ENCODE results near the gene KRTAP19-1.
"Not testable (repeated sequence)": the region's sequence is repeated elsewhere in the genome, so short reads cannot be mapped to it uniquely, and the experiment has no call there.

Gene KRTAP19-1

DNA sequence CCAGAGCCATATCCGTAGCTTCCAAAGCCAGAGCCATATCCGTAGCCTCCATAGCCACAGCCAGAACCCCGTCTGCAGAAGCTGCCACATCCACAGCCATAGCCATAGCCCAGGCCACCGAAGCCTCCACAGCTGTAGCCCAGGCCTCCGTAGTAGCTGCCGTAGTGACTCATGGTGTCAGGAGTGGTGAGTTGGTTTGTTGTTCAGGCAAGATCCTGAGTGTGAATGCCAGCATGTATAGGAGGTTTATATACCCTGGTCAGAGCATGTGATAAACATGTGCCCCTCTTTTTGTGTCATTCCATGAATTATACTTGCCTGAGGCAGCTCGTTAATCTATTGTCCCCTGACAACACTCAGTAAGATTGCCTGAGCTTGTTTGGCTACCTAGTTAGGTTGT, at the start of gene KRTAP19-1:
Gene KRTAP19-1, minus strand, starts transcription at position 223 of the 400 bp plus-strand sequence. Its CDS starts 50 bp downstream, at position 173.
- DNase-seq, result no peak
- no peaks in the 10 kb centered on the region for H3K36me3 Mint-ChIP-seq (ENCODE audit: low read depth)

DNA sequence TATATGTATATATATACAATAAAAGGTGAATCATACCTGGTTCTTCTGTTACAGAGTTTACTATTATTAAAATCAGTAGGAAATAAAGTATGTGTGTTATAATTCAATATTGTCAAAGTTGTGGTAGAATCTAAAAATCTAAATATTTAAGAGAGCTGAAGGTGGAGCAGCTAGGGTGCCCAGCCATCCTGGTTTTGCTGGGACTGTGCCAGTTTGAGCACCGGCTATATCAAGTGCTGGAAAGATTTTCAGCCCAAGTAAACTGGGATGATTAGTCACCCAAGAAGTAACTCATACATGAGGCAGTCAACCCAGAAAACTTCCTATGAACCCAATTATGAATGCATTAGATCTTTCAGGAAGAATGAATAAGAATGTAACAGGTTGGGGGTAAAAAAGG, 38.7 kb upstream of the KRTAP19-1 start:
- no peak for DNase-seq
- no peak overlapping the region for H3K4me3 Mint-ChIP-seq
- no peaks in the 10 kb centered on the region for H3K36me3 Mint-ChIP-seq (ENCODE audit: low read depth)
- no peaks in the 10 kb centered on the region for H3K9me3 Mint-ChIP-seq
- no peak overlapping the region for H3K27ac Mint-ChIP-seq
- H3K4me1 Mint-ChIP-seq (ENCODE audit: low read depth), result no peaks in the 10 kb centered on the region
- H3K27me3 Mint-ChIP-seq, result no peaks in the 10 kb centered on the region

More for the DNA sequence above, at the start of gene KRTAP19-1:
- H3K4me1 Mint-ChIP-seq (ENCODE audit: low read depth), result no peaks in the 10 kb centered on the region
- no peaks in the 10 kb centered on the region for H3K9me3 Mint-ChIP-seq
- H3K27ac Mint-ChIP-seq, result no peak within 1 kb of the TSS
- no peak within 1 kb of the TSS for H3K4me3 Mint-ChIP-seq
- H3K27me3 Mint-ChIP-seq, result no peaks in the 10 kb centered on the region

DNA sequence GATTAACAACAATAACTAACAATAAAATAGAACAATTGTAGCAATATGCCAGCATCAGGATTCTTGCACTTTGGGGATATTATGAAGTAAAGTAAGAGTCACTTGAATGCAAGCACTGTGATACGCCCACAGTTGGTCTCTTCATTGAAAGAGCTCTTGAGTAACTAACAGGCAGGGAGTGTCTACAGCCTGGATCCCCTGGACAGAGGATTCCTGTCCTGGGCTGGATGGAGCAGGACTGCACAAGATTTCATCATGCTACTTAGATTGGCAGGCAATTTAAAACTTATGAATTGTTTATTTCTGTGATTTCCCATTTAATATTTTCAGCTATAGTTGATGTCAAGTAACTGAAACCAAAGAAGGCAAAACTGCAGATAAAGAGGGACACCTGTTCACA, 35.5 kb upstream of the KRTAP19-1 start:
- Mint-ChIP-seq H3K36me3 (ENCODE audit: low read depth) (no peaks in the 10 kb centered on the region), H3K4me3 (no peak overlapping the region), H3K27ac (no peak overlapping the region), H3K9me3 (no peaks in the 10 kb centered on the region), H3K4me1 (ENCODE audit: low read depth) (no peaks in the 10 kb centered on the region), H3K27me3 (no peaks in the 10 kb centered on the region)
- no peak for DNase-seq

DNA sequence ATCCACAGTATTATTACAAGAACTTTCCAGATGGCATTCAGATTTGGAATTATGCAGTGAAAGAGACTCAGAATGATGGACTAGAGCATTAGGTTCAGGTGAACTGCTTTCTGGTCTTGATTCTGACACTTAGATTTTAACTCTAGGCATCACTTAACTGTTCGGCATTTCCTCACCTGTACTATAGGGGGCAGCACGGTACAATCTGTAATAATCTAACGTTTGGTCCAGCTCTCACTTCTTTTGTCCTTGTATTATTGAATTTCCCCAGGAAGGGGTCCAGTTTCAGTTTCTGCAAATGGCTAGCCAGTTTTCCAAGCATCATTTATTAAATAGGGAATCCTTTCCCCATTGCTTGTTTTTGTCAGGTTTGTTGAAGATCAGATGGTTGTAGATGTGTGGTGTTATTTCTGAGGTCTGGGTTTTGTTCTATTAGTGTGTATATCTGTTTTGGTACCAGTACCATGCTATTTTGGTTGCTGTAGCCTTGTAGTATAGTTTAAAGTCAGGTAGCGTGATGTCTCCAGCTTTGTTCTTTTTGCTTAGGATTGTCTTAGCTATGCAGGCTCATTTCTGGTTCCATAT, 25.5 kb upstream of the KRTAP19-1 start:
- not testable (repeated sequence) for H3K4me1 Mint-ChIP-seq (ENCODE audit: low read depth); H3K27ac Mint-ChIP-seq; H3K36me3 Mint-ChIP-seq (ENCODE audit: low read depth); H3K4me3 Mint-ChIP-seq; H3K9me3 Mint-ChIP-seq; DNase-seq
- H3K27me3 Mint-ChIP-seq, result peaks cover 10% of the 10 kb centered on the region

DNA sequence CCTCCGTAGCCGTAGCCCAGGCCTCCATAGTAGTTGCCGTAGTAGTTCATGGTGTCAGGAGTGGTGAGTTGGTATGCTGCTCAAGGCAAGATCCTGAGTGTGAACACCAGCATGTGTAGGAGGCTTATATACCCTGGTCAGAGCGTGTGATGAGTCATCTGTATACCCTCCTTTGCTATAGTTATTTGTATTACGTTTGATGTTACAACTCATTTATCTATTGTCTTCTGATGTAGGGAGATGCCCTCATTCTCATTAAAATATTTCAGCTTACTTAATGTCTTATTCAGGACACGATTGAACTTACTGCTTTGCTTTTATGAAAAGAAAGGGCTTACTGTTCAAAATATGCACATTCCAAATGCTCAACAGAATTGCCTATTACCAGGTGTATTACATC, 21.9 kb upstream of the KRTAP19-1 start, which contains the start of gene KRTAP19-5:
Gene KRTAP19-5, minus strand, starts transcription at position 101 of the 400 bp plus-strand sequence. Its CDS starts 51 bp downstream, at position 50.
- Mint-ChIP-seq H3K4me1 (ENCODE audit: low read depth) (no peaks in the 10 kb centered on the region), H3K27me3 (peaks cover 10% of the 10 kb centered on the region), H3K36me3 (ENCODE audit: low read depth) (no peaks in the 10 kb centered on the region), H3K9me3 (no peaks in the 10 kb centered on the region), H3K27ac (no peak within 1 kb of the TSS), H3K4me3 (no peak within 1 kb of the TSS)
- no peak for DNase-seq

DNA sequence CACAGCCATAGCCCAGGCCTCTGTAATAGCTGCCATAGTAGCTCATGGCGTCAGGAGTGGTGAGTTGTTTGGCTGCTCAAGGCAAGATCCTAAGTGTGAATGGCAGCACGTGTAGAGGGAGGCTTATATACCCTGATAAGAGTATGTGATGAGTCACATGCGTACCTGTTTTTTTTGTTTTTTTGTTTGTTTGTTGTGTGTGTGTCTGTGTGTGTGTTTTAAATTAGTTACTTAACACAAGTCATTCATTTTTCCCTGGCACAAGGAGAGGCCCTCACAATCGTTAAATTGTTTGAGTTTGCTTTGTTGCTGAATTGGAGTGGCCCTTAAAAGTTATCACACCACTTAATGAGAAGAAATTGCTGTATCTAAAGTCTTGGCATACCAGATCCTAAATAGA, 16.9 kb upstream of the KRTAP19-1 start, which contains the start of gene KRTAP19-4:
Gene KRTAP19-4, minus strand, starts transcription at position 101 of the 400 bp plus-strand sequence. Its CDS starts 55 bp downstream, at position 46.
- DNase-seq, result no peak
- Mint-ChIP-seq H3K4me3 (no peak within 1 kb of the TSS), H3K9me3 (no peaks in the 10 kb centered on the region), H3K27me3 (no peaks in the 10 kb centered on the region), H3K27ac (no peak within 1 kb of the TSS), H3K4me1 (ENCODE audit: low read depth) (no peaks in the 10 kb centered on the region), H3K36me3 (ENCODE audit: low read depth) (no peaks in the 10 kb centered on the region)

DNA sequence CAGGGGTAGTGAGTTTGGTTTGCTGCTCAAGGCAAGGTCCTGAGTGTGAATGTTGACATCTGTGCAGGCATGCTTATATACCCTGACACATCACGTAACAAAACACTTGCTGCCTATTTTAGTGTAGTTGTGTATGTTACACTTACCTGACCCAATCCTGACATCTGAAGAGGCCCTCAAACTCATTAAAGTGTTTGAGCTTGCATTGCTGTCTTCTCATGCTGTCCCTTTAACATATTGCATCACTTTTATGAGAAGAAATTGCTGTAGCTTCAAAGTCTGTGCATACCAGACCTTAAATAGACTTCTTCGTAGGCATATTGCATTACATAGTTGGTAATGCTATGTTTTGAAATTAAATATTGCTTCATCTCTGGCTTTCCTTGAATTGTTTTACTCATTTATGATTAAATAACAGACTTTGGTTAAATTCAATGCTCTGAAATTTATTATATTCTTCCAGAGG, 11.8 kb upstream of the KRTAP19-1 start, which contains the start of gene KRTAP19-3:
Gene KRTAP19-3, minus strand, starts transcription at position 51 of the 466 bp plus-strand sequence. CDS start 56 bp downstream, outside the sequence.
- peaks cover 2% of the 10 kb centered on the region for H3K27me3 Mint-ChIP-seq
- H3K27ac Mint-ChIP-seq, result no peak within 1 kb of the TSS
- no peak within 1 kb of the TSS for H3K4me3 Mint-ChIP-seq
- no peak for DNase-seq
- H3K36me3 Mint-ChIP-seq (ENCODE audit: low read depth), result no peaks in the 10 kb centered on the region
- peaks cover 3% of the 10 kb centered on the region for H3K9me3 Mint-ChIP-seq
- no peaks in the 10 kb centered on the region for H3K4me1 Mint-ChIP-seq (ENCODE audit: low read depth)

DNA sequence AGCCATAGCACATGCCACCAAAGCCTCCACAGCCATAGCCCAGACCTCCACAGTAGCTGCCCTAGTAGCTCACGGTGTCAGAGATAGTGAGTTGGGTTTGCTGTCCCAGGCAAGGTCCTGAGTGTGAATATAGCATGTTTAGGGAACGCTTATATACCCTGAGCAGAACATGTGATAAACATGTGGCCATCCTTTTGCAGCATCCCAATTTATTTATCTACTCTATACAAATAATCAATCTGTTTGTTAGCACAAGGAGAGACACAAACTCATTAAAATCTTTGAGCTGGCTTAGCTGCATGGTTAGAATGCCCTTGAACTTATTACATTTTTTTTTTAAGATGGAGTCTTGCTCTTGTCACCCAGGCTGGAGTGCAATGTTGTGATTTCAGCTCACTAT, 7.2 kb upstream of the KRTAP19-1 start, which contains the start of gene KRTAP19-2:
Gene KRTAP19-2, minus strand, starts transcription at position 101 of the 400 bp plus-strand sequence. Its CDS starts 88 bp downstream, at position 13.
- H3K4me3 Mint-ChIP-seq, result no peak within 1 kb of the TSS
- peaks cover 2% of the 10 kb centered on the region for H3K27me3 Mint-ChIP-seq
- H3K4me1 Mint-ChIP-seq (ENCODE audit: low read depth), result no peaks in the 10 kb centered on the region
- H3K36me3 Mint-ChIP-seq (ENCODE audit: low read depth), result no peaks in the 10 kb centered on the region
- peaks cover 10% of the 10 kb centered on the region for H3K9me3 Mint-ChIP-seq
- H3K27ac Mint-ChIP-seq, result no peak within 1 kb of the TSS
- DNase-seq, result no peak

DNA sequence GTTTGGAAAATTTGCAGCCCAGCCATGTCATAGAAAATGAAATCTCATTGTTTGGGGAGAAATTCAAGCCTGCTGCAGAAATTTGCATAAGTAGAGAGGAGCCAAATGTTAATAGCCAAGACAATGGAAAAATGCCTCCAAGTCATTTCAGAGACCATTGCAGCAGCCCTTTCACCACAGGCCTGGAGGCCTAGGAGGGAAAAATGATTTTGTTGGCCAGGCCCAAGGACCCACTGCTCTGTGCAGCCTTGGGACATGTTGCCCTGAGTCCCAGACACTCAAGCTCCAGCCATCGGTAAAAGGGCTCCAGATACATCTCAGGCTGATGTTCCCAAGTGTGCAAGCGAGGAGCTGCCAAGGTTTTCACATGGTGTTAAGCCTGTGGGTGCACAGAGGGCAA, 6.0 kb upstream of the KRTAP19-1 start:
- Mint-ChIP-seq H3K27me3 (no peaks in the 10 kb centered on the region), H3K4me1 (ENCODE audit: low read depth) (no peaks in the 10 kb centered on the region), H3K27ac (no peak overlapping the region), H3K4me3 (no peak overlapping the region), H3K9me3 (peaks cover 10% of the 10 kb centered on the region), H3K36me3 (ENCODE audit: low read depth) (no peaks in the 10 kb centered on the region)
- DNase-seq, result no peak

DNA sequence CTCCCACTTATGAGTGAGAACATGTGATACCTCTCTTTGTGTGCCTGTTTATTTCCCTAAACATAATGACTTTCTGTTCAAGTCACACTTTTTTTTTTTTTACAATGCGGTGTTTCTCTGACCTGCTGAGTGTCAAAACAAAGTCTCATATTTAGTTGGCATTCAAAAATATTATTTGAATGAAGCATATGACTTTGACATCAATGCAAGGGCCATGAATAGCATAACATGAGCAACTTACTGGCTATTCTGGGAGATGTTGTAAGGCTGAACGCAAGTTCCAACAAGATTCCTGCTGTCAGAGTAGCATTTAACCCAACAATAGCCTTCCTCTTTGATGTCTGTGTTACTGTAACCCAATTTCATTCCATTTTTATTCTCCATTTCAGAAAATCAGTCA, 2.0 kb upstream of the KRTAP19-1 start:
- Mint-ChIP-seq H3K9me3 (peaks cover 8% of the 10 kb centered on the region), H3K27ac (no peak overlapping the region), H3K27me3 (no peaks in the 10 kb centered on the region), H3K36me3 (ENCODE audit: low read depth) (no peaks in the 10 kb centered on the region), H3K4me1 (ENCODE audit: low read depth) (no peaks in the 10 kb centered on the region), H3K4me3 (no peak overlapping the region)
- DNase-seq, result no peak

DNA sequence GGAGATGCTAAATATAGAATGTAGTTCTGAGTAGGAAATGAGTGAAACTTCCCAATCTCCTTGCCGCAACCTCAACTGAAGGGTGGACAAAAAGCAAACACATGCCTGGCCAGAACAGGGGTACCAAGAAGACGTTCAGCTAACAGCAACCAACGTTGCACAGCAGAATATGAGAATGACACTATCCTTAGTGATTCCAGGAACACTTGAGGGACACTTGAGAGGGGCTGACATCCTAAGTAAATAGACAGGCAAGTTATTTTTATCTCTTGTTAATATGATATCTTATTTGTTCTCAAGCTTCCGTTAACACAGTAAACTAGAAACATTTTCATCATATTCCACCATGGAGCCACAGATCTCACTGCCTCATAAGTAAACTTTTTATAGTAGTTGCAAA, 908 bp downstream of the KRTAP19-1 start:
- Mint-ChIP-seq H3K36me3 (ENCODE audit: low read depth) (no peaks in the 10 kb centered on the region), H3K27me3 (no peaks in the 10 kb centered on the region), H3K4me1 (ENCODE audit: low read depth) (no peaks in the 10 kb centered on the region), H3K9me3 (no peaks in the 10 kb centered on the region), H3K27ac (no peak overlapping the region), H3K4me3 (no peak overlapping the region)
- DNase-seq, result no peak

DNA sequence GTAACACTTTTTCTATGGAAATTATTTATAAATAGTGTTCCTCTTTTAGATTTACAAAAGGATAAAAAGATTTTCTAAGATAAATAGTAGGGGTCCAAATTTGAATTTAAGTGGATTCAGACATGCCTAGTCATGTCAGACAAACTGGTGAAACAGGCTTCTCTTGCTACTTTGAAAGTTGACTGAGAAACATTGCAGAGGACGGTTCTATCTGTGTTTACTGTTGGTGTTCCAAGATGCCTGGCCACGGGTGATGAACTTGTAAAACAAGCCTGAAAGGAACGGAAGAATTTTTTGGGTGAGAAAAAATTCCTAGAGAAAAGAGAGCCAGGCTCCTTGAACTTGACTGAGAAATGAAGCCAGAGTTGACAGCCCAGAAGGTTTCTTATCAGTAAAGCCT, 2.2 kb downstream of the KRTAP19-1 start:
- no peak for DNase-seq
- no peaks in the 10 kb centered on the region for H3K27me3 Mint-ChIP-seq
- H3K4me1 Mint-ChIP-seq (ENCODE audit: low read depth), result no peaks in the 10 kb centered on the region
- no peak overlapping the region for H3K27ac Mint-ChIP-seq
- H3K4me3 Mint-ChIP-seq, result no peak overlapping the region
- no peaks in the 10 kb centered on the region for H3K9me3 Mint-ChIP-seq
- no peaks in the 10 kb centered on the region for H3K36me3 Mint-ChIP-seq (ENCODE audit: low read depth)

DNA sequence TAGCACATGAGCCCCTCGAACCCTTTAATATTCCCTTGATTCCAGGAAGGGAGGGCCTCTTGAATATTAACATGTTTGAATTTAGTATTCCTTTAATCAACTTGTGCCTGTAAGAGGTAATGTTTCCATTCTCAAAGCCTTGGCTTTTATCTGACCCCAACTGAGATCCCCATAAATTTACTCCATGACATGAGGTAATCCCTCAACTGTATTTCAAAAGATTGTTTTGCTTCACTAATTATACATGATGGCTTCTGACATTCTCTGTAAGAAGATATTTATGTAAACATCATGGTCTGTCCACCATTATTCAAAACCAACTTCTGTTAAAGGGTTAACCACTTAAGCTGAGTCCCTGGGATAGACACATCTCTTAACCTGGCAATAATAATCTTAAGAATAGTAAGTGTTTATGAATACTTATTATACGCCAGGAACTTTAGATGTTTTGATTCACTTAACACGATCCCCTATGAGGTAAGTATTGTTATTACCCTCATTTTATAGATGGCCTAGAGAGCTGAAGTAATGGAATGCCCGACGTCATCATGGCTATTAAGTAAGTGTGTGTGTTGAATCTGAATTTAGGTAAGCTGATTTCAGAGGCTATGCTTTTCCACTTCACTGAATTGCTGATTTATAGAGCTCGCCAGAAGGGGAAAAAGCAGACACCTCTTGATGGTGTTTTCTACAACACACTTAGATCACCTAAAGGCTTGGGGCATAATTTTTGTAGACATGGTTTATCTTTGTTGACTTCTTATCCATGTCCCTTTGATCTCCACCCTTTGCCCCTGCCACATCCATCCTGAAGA, 11.1 kb downstream of the KRTAP19-1 start:
- Mint-ChIP-seq H3K27me3 (peaks cover 3% of the 10 kb centered on the region), H3K4me1 (ENCODE audit: low read depth) (no peaks in the 10 kb centered on the region), H3K9me3 (no peaks in the 10 kb centered on the region), H3K27ac (no peak overlapping the region), H3K36me3 (ENCODE audit: low read depth) (no peaks in the 10 kb centered on the region), H3K4me3 (no peak overlapping the region)
- no peak for DNase-seq

DNA sequence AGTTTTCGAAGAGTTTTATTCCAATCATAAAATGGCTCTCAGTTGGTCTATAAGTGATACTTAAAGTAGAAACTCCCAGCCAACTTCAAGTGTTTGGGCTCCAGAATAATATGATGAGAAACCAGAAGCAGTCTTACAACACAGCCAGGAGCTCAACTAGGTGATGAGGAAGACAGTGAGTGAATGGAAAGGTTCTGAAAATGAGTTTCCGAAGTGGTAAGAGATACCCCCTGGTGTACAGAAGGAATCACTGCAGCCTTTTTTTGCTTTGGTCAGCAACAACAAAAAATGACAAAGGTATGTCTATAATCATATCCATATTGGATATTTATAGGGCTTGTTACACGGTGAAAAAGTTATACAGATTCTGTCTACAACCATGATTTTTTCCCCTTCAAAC, 16.5 kb downstream of the KRTAP19-1 start:
- Mint-ChIP-seq H3K27me3 (peaks cover 6% of the 10 kb centered on the region), H3K36me3 (ENCODE audit: low read depth) (no peaks in the 10 kb centered on the region), H3K9me3 (no peaks in the 10 kb centered on the region), H3K27ac (no peak overlapping the region), H3K4me3 (no peak overlapping the region), H3K4me1 (ENCODE audit: low read depth) (no peaks in the 10 kb centered on the region)
- no peak for DNase-seq

DNA sequence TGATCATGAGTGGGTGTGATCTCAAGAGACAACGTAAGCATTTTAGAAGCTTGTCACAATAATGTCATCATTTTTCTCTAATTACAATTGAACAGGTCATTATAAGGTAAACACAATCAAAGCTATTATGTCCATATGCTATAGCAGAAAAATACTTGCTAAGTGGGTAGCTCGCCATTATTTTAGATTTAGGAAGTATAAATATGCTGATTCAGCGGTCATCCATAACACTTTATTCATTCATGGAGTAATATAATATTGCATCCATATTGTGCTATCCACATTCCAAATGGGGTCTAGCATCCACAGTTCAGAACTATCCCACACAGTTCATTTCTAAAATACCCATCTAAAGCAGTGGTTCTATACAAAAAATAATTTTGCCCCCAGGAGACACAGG, 31.7 kb downstream of the KRTAP19-1 start:
- Mint-ChIP-seq H3K4me1 (ENCODE audit: low read depth) (no peaks in the 10 kb centered on the region), H3K27me3 (peaks cover 3% of the 10 kb centered on the region), H3K36me3 (ENCODE audit: low read depth) (no peaks in the 10 kb centered on the region), H3K27ac (no peak overlapping the region), H3K4me3 (no peak overlapping the region), H3K9me3 (no peaks in the 10 kb centered on the region)
- no peak for DNase-seq
